Stimulated activated CD4-positive, alpha-beta T cell treated with anti-CD3 and anti-CD28 coated beads, Interleukin-12 subunit alpha, Interleukin-12 subunit beta, amount 100 ng/mL, for 48 hours (primary cell): ENCODE measurements around the gene RPL38.

Source experiments
- DNase-seq, 3 donors: peaks; one replicate each; pipeline ENCODE4 v3.0.0-alpha.2; 2020; ENCODE audit warnings: low read depth in 2 of 3, low spot score in 1 of 3

The RPL38 gene

DNA sequence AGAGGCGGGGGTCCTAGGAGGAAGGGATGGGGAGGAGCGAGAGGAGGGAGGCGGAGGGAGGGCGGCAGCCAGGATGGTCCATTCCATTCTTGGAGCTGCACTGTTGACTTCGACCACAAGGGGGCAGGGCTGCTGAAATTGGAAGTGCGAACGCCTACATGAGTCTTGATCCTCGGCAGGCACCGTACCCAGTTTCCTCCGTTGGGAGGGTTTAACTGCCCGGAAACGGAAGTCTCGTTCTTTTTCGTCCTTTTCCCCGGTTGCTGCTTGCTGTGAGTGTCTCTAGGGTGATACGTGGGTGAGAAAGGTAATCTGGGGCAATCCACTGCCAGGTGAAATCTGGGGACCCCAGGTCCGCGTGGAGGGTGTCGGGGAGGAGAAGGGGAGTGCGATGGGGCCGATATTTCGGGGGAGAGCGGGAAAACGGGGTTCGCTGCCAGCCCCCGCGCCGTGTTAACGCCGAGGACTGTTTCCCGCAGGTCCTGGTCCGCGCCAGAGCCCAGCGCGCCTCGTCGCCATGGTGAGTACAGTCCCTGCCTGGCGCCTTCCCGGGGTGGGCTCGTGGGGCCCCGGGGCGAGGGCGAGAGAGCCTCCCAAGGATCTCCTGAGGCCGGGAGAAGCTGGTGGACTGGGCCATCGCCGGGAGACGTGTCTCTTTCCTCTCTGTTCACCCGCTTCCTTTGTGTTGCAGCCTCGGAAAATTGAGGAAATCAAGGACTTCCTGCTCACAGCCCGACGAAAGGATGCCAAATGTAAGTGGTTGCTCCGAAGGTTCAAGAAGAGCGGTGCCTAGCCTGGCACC is at the start of gene RPL38:
TSS of gene RPL38 (plus strand) at position 240 of the 802 bp plus-strand sequence. CDS start at position 518, 278 bp downstream.
- peak; percentile 93 to 100 (median 94) for DNase-seq

DNA sequence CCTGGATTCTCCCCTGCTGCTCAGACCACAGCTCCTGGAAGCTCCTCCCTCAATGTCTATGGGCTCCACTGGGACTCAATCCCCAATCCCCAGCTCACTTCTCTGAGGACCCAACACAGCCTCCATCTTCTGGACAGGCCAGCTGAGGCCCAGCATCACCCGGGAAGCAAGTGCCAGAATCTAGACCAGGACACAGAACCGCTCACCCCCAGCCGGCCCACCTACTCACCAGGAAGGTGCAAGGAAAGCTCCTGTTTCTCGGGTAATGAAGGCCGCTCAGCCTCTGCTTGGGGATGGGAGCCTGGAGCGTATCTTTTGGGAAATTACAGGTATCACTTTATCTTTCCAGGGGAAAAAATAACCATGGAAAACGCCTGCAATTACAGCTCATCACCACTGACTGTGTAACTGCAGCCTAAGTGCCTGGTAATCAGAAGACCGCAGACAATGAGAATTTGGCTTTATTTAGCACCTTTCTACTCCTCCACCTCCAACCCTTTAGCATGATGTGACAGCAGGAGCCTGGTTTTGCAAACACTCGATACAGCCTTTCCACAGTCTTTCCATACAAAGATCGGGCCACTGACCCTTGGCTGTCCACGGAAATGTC is 49.6 kb upstream of the RPL38 start:
- no peak for DNase-seq

DNA sequence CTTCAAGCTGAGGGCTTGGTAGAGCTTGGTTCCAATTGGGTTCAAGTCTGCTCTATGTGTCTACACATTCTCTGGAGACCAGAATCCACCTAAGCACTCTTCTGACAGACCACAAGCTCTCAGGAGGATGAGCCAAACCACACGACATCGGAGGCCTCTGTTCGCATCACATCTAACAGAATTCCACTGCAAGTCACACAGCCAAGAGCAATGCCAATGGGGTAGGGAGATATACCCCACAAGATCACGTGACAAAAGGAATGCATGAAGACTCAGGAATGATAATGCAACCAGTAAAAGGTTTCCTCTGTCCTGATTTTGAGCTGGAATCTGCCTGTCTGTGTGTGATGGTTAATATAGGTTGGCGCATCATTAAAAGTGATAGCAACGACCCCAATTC is 46.6 kb upstream of the RPL38 start:
- DNase-seq: no peak

DNA sequence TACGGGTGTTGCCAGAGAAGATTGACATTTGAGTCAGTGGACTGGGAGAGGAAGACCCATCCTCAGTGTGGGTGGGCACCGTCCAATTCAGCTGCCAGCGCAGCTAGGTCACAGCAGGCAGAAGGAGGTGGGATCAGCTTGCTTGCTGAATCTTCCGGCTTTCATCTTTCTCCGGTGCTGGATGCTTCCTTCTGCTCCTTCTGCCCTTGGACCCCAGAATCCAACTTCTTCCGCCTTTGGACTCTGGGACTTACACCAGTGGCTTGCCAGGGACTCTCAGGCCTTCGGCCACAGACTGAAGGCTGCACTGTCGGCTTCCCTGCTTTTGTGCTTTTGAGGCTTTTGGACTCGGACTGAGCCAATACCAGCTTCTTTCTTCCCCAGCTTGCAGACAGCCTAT is 46.1 kb upstream of the RPL38 start:
- no peak for DNase-seq

DNA sequence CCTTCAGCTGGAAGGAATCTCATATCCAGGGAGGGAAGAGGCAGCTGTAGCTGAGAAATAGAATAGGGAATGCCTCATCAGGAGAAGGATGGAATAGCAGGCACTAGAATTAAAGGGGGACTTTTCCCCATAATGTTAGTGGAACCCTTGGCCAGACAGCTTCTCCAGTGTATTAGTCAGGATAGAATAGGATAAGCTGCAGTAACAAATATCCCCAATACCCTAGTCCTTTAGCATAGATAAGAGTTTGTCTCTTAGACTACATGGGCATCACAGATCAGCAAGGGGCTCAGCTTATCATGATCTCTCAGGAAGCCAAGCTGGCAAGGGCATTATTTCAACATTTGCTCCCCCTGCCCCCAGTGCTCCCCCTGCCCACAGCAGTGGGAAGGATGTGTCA is 44.7 kb upstream of the RPL38 start:
- DNase-seq: no peak

DNA sequence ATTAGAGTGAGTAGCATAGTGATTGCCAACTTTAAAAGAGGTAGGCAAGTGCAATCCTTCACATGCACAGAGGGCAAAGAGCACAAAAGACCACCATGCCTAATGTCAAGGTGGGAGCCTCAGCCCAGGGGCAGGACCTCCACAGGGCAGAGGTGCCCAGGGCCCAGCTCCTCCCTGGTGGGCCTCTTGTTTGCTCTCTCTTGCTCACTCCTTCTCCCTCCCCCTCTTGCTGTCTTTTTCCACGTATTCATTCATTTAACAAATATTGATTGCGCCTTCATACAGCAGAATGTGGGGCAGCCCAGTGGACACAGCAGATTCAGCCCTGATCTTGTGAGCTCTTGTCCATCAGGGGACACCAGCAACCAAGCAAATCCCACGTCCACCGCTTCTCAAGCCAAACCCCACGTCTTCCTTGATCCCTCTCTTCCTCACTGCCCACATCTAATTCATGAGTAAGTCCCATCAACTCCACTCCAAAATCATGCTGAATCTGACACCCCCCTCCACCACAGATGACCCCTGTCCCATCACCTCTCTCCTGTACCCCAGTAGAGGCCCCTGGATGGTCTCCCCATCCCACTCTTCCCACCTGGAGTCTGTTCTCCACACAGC is 44.1 kb upstream of the RPL38 start:
- DNase-seq: no peak

DNA sequence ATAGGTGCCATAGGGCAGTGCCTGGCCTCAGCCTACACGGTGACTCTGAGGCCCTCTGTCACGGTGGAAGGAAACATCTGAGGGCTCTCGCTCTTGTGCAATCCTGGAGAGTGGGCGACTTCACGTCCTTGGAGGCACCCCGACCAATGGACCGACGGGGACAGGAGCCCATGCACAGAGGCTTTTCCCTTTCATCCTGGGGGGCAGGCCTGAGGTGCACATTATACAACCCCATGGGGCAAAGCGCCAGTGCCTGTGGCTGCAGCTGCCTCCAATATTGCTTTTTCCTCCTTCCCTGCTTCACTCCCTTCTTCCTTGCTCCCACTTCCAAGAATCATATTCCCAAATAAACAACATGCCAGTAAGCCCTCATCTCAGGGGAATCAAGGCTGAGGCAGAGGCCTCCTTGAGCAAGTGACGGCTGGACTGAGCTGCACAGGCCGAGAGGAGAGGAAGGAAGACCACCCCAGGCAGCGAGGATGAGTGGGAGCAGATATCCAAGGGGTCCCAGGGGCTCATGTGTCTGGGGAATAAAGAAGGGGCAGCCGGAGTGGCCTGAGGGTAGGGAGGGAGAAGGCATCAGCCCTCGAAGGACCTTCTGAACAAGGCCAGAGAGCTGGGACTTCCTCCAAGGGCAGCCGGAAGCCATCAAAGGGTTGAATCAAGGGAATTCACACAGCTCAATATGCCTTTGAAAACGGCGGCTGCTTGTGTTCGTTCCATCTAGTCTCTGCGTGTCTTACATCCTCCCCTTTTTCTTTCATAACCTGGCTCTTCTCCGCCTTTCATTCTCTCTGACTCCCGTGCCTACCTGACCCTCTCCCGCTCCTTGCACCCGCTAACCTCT is 42.6 kb upstream of the RPL38 start:
- no peak for DNase-seq

DNA sequence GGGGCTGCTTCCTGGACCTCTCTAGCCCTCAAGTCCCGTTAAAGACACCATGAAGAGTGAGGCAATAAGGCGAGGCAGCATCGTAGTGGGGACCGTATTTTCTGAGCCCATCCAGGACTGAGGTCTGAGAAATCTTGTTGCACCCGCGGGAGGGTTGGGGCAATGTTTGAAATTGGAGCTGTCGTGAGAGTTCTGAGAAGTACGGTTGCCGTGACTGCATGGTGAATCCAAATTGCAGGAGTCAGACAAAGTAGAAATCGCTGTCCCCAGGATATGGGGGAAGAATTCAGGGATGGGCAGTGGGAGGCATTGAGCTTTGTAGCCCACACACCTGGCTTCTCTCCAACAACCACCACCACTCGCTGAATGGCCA is 42.0 kb upstream of the RPL38 start:
- no peak for DNase-seq

DNA sequence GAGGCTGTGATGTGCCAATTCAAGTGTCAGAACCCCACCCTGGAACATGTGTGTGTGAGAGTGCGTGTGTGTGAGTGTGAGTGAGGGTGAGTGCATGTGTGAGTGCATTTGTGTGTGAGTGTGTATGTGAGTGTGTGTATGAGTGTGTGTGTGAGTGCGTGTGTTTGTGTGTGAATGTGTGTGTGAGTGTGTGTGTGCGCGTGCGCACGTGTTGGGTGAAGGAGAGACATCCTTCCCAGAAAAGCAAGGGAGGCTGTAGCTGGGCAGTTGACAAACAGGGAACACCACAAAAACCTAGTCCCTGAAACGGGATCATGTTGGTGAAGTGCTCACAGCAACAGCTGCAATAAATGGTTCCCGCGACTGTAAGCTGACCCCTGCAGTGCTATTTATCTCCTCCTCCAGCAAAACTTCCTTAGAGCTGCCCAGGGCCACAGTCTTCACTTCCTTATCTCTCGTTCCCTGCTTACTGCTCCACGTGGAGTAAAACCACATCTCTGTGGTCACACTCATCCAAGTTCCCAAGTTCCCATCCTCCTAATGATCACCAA is 40.1 kb upstream of the RPL38 start:
- DNase-seq: no peak

DNA sequence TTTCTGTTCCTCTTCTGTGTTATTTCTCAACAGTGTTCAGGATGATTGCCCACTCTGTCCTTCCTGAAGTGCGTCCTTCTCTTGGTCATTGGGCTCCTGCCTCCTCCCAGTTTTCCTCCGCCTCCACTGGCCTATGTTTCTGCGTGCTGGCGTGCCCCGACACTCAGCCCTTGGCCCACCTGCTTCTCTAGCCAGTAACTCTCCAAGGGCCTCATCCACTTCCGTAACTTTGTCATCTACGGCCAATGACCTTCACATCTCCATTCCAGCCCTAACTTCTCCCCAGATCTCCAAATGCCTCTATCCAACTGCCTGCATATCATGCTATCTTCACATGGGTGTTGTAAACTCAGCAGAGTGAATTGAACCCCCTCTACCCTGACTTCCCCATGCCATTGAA is 39.6 kb upstream of the RPL38 start:
- no peak for DNase-seq

DNA sequence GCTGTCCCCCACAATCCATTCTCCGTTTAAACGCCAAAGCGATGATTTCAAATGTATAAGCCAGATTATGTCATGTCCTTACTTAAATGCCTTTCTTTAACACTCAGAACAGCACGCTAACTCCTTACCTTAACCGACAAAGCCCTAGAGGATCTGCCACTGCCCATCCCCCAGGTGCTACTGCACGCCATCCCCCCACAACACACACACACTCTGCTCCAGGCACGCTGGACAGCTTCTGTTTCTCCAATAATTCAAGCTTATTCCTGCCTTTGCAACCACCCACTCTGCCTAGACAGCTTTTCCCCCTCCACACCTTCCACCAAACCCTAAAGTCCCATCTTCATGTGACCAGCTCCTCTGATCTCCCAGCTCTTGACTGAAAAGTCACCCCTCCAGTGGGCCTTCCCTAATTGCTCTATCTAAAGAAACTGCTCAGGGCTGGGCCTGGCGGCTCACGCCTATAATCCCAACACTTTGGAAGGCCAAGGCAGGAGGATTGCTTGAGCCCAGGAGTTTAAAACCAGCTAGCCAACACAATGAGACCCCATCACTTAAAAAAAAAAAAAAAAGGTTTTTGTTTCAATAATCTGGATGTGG is 38.9 kb upstream of the RPL38 start:
- DNase-seq: no peak

DNA sequence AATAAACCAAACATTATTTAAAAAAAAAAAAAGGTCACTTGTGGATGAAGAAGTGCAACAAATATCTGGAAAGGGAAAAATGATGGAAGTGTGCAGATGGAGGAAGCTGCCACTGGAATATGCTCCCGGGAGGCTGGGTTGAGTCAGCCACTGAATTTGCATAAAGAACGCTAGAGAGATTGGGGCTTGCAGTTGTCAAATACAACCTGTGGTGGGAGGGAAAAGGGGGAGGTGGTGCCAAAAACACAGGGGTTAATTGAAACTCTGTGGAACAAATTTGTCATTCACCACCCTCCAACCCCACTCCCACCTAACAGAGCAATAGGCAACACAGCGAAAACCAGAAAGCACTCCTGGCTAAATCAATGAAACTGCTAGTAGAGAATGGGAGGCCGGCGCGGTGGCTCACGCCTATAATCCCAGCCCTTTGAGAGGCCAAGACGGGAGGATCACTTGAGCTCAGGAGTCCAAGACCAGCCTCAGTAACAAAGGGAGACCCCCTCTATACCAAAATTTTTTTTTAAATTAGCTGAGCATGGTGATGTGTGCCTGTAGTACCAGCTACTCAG is 37.6 kb upstream of the RPL38 start:
- no peak for DNase-seq

DNA sequence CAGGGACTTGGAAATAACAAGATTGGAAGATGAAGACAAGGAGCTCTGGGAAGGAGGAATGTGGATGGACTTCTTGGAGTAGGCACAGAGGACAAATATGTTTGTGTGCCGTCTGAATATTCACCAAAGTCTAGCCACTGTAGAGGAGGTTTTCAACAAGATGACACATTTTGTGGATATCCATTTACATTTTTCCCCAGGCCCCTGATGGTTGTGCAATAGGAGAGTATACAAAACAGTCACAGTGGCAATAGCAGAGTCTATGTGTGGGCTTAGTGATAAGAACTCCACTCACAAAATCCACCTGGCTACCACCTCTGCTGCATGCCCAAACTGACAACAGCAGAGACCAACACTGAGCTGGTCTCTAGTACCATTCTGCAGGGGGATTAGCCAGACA is 32.6 kb upstream of the RPL38 start:
- DNase-seq: no peak

DNA sequence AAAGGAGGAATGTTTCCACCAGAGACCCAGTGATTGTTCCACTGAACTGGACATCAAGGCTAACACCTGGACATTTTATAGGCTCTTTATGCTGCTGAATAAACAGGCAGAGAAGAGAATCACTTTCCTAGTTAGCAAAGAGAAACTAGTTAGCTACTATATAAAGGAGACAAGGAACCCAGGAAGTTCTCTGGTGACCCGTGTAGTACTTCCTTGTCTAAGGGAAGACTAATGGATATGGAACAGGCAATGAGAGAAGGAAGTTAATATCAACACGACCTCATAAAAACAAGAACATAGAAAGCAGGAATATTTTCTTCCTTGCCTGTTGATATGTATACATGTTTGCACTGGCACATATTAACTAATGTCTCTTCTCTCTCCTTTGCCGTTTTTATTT is 30.8 kb upstream of the RPL38 start:
- DNase-seq: no peak

DNA sequence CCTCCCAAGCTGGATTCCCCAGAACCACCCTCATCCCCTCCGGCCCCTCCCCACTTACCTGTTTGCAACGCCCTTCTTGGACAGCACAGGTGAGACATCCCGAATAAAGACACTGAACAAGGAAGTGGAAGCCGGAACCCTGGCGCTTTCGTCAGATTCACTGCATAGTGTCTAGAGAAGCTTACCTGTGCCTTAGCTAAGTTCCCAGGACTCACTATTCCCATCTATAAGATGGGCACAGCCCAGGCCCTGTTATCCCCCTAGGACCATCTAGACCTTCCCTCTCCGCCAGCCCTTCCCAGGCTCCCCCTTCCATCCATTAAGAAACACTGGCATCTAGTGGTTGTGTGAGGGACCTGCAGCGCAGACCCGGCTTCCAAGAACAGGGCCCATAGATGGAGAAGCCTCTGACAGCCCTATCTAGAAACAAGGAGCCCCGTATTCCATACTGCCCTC is 26.9 kb upstream of the RPL38 start:
- DNase-seq: peak; percentile 12 to 56 (median 36)

DNA sequence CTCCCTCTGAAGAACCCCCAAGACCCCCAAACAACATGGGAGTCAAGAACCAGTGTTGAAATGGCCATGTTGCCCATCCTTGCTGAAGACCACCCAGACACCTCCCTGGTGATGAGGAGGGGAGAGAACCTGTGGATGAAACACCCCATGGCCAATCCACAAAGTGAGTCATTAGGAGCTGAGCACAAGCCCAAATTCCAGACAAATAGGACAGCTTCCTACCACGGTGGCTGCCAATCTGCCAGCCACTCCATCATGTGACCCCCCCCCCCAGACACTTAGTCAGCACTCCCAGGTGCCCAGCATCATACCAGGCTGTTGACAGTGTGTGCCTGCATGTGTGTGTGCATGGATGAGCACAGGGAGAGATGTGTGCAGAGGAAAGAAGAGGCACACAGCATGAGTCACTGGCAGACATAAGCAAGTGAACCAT is 26.4 kb upstream of the RPL38 start:
- no peak for DNase-seq

DNA sequence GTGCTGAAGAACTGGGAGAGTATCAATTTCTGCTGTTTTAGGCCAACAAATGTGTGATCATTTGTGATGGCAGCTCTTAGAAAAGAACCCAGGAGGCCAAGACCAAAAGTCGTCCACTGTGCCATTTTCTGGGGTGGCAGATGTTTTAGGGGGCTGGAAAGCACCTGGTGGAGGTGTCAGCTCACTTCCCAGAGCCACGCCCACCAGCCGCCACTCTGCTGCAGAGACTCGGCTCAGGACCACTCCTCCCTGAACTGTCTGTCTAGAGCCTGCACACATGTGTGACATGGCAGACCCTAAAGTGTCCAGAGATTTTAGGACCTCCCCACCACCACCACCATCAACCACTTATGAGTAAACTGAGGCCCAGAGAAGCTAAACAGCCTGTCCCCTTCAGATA is 23.9 kb upstream of the RPL38 start:
- no peak for DNase-seq

DNA sequence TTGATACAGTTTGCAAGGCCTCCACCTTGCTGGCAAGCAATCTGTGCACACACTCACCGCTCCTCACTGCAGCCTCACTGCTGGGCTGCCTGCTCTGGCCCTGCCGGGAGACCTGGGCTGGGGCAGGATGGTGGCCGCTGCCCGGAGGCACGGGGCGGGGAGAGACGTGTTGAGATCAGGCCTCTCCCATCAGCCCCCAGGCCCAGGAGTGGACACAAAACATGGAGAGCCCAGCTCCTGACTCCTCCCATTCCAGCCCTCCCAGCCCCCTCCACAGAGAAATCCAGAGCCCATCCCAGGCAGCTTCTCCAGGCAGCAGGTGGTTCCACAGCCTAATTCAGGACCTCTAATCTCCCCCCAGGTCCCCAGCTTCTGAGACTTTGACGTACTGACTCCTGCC is 23.1 kb upstream of the RPL38 start:
- DNase-seq: no peak

DNA sequence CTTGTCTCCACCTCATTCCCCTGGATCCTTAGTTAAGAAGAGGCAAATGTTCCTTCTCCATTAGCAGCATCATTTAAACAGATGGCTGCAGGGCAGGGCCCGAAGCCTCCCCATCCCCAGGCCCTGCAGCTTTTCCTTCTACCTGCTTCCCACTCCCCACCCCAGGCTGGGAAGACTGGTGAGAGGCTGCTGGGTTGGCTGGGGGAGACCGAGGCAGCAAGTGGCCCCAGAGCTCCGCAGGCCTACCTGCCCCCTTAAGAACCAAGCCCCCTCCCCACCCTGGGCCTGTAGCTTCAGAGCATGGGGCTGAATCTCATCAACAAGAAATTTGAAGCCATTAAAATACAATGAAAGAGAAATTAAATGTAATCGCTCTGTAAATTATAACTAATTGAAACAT is 22.1 kb upstream of the RPL38 start:
- no peak for DNase-seq

DNA sequence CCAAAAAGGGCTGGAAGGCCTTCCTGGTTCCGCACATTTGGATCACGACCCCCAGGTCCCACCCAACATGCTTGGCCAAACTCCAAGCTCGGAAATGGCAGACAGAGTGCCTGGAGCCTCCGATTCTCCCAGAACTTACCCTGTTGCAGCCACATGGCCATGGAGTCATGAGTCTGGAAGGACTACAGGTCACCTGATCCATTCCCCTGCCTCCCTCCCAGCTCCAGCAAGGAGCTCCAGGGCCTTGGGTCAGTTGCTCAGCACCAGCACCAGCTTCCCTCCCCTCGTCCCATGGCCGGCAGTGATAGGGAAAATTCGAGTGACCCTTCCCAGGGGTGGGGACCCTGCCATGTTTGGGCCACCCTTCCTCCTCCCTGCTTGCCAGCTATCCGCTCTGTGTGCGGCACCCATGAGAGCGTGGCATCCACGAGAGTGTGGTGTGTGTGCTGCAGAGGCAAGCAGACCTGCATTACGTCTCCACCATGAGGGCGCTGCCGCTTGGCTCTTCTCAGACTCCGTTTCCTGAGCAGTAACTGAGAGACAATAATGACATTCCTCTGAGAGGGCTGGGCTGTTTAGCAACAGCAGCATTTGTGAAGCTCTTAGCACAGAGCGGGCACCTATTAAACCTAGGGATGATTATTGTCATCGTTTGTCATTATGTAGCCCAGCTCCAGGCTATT is 21.3 kb upstream of the RPL38 start:
- DNase-seq: no peak
